WTC11 (cell line): Measurements from ENCODE around the gene AK9. TPM values are rescaled to one million over a fixed set of nuclear protein-coding genes. Genes with fewer than 3 reads are reported as not detected.

ENCODE experiments used
- ATF1 ChIP-seq: sonication (generic); formaldehyde crosslinking; IDR thresholded peaks from 2 replicates; pipeline ENCODE4 v1.8.1; 2023; ENCODE audit warnings: mild to moderate bottlenecking, moderate library complexity, missing genetic modification reagents
- CREM ChIP-seq: sonication (generic); formaldehyde crosslinking; IDR thresholded peaks from 2 replicates; pipeline ENCODE4 v1.8.1; 2022; ENCODE audit warnings: mild to moderate bottlenecking, missing genetic modification reagents, moderate library complexity
- ELF4 ChIP-seq: sonication (generic); formaldehyde crosslinking; IDR thresholded peaks from 2 replicates; pipeline ENCODE4 v1.8.1; 2022; ENCODE audit warnings: low read depth, mild to moderate bottlenecking, moderate library complexity, missing genetic modification reagents
- FOXK1 ChIP-seq: sonication (generic); formaldehyde crosslinking; IDR thresholded peaks from 2 replicates; pipeline ENCODE4 v1.8.0; 2022; ENCODE audit warnings: mild to moderate bottlenecking, moderate library complexity, missing genetic modification reagents
- NFE2L1 ChIP-seq: sonication (generic); formaldehyde crosslinking; IDR thresholded peaks from 2 replicates; pipeline ENCODE4 v1.8.1; 2023; ENCODE audit warnings: missing genetic modification reagents
- SMAD4 ChIP-seq: sonication (generic); formaldehyde crosslinking; IDR thresholded peaks from 2 replicates; pipeline ENCODE4 v1.8.0; 2022; ENCODE audit warnings: mild to moderate bottlenecking, missing genetic modification reagents
- TEAD1 ChIP-seq: sonication (generic); formaldehyde crosslinking; IDR thresholded peaks from 2 replicates; pipeline ENCODE4 v1.8.0; 2022; ENCODE audit warnings: mild to moderate bottlenecking, missing genetic modification reagents
- ZNF219 ChIP-seq: sonication (generic); formaldehyde crosslinking; IDR thresholded peaks from 2 replicates; pipeline ENCODE4 v1.8.0; 2023; ENCODE audit warnings: missing genetic modification reagents, mild to moderate bottlenecking, borderline replicate concordance
- ZNF232 ChIP-seq: sonication (generic); formaldehyde crosslinking; IDR thresholded peaks from 2 replicates; pipeline ENCODE4 v1.8.0; 2022; ENCODE audit warnings: mild to moderate bottlenecking, missing genetic modification reagents
- ZNF317 ChIP-seq: sonication (generic); formaldehyde crosslinking; IDR thresholded peaks from 2 replicates; pipeline ENCODE4 v1.8.1; 2023; ENCODE audit warnings: low read depth, mild to moderate bottlenecking, moderate library complexity, missing genetic modification reagents, borderline replicate concordance
- total RNA-seq: library from RNA; stranded (reverse); gene quantifications from 3 replicates; pipeline ENCODE4 v1.2.3, GENCODE V29; 2021
- TF ChIP-seq, protein P1 (sequence below): sonication (generic); formaldehyde crosslinking; IDR thresholded peaks from 2 replicates; pipeline ENCODE4 v1.8.1; 2022; ENCODE audit warnings: low read depth, missing genetic modification reagents, borderline replicate concordance
- TF ChIP-seq, protein P2 (sequence below): sonication (generic); formaldehyde crosslinking; IDR thresholded peaks from 2 replicates; pipeline ENCODE4 v1.8.1; 2022; ENCODE audit warnings: missing genetic modification reagents, borderline replicate concordance
- TF ChIP-seq, protein P3 (sequence below): sonication (generic); formaldehyde crosslinking; IDR thresholded peaks from 2 replicates; pipeline ENCODE4 v1.8.1; 2022; ENCODE audit warnings: mild to moderate bottlenecking, moderate library complexity, missing genetic modification reagents
- TF ChIP-seq, protein P4 (sequence below): sonication (generic); formaldehyde crosslinking; IDR thresholded peaks from 2 replicates; pipeline ENCODE4 v1.8.0; 2022; ENCODE audit warnings: mild to moderate bottlenecking, missing genetic modification reagents
- TF ChIP-seq, protein P5 (sequence below): fragments of 250-450 bp; sonication (Bioruptor Pico); IDR thresholded peaks from 2 replicates; pipeline ENCODE4 v2.1.2; 2022; ENCODE audit warnings: mild to moderate bottlenecking, moderate library complexity
- TF ChIP-seq, protein P6 (sequence below): sonication (generic); formaldehyde crosslinking; IDR thresholded peaks from 2 replicates; pipeline ENCODE4 v1.8.1; 2022; ENCODE audit warnings: mild to moderate bottlenecking, missing genetic modification reagents, moderate library complexity, borderline replicate concordance
- TF ChIP-seq, protein P7 (sequence below): fragments of 250-450 bp; sonication (Bioruptor Pico); IDR thresholded peaks from 2 replicates; pipeline ENCODE4 v1.9.0; 2021; ENCODE audit warnings: mild to moderate bottlenecking
- TF ChIP-seq, protein P8 (sequence below): sonication (generic); formaldehyde crosslinking; IDR thresholded peaks from 2 replicates; pipeline ENCODE4 v1.8.1; 2023; ENCODE audit warnings: mild to moderate bottlenecking, missing genetic modification reagents, borderline replicate concordance
- TF ChIP-seq, protein P9 (sequence below): fragments of 250-450 bp; sonication (Bioruptor Pico); IDR thresholded peaks from 2 replicates; pipeline ENCODE4 v1.9.0; 2021; ENCODE audit warnings: mild to moderate bottlenecking

The AK9 gene
- total RNA-seq, 1 experiment from 2014 or later = 3.7 TPM

DNA sequence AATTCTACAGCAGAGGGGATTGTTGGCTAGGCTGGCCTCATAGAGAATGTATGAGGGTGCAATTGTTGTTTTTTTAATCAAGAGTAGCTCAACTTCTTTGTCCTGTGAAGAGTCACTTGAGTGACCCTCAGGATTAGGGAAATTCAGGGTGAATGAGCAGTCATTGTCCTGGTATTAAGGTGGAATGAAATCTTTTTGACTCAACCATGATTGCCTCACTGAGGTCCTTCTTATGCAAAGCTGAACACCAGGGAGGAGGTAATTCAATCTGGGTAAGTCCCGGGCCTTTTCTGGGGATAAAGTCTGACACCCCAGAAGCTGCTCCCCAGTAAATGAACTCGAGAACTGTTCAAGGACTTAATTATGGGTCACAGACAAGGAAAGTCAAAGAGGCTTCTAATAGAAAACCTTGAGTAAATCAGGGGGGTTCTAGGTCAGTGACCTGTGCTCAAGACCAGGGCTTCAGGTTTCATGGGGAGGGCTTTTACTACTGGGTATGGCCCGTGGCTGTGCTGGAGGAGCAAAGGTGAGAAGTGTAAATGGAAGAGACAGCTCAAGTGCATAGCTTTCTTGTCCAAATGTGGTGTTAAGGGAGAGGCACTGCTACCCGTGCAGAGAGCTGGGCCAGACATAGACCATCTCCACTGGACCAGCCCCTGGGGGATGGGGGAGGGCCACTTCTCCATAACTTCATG, 182.7 kb downstream of the AK9 start (continued):
- TF ChIP-seq, protein P1, sequence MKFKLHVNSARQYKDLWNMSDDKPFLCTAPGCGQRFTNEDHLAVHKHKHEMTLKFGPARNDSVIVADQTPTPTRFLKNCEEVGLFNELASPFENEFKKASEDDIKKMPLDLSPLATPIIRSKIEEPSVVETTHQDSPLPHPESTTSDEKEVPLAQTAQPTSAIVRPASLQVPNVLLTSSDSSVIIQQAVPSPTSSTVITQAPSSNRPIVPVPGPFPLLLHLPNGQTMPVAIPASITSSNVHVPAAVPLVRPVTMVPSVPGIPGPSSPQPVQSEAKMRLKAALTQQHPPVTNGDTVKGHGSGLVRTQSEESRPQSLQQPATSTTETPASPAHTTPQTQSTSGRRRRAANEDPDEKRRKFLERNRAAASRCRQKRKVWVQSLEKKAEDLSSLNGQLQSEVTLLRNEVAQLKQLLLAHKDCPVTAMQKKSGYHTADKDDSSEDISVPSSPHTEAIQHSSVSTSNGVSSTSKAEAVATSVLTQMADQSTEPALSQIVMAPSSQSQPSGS (CRISPR knock-in tag) = no peak
- TF ChIP-seq ELF4 (CRISPR knock-in tag) (no peak), ATF1 (no peak), SMAD4 (CRISPR knock-in tag) (no peak), ZNF317 (CRISPR knock-in tag) (no peak), ZNF232 (CRISPR knock-in tag) (no peak), TEAD1 (CRISPR knock-in tag) (peak; percentile 45), CREM (CRISPR knock-in tag) (no peak), NFE2L1 (CRISPR knock-in tag) (no peak), ZNF219 (CRISPR knock-in tag) (no peak), FOXK1 (CRISPR knock-in tag) (no peak)
- TF ChIP-seq, protein P2, sequence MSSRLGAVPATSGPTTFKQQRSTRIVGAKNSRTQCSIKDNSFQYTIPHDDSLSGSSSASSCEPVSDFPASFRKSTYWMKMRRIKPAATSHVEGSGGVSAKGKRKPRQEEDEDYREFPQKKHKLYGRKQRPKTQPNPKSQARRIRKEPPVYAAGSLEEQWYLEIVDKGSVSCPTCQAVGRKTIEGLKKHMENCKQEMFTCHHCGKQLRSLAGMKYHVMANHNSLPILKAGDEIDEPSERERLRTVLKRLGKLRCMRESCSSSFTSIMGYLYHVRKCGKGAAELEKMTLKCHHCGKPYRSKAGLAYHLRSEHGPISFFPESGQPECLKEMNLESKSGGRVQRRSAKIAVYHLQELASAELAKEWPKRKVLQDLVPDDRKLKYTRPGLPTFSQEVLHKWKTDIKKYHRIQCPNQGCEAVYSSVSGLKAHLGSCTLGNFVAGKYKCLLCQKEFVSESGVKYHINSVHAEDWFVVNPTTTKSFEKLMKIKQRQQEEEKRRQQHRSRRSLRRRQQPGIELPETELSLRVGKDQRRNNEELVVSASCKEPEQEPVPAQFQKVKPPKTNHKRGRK (CRISPR knock-in tag) = no peak
- TF ChIP-seq, protein P3, sequence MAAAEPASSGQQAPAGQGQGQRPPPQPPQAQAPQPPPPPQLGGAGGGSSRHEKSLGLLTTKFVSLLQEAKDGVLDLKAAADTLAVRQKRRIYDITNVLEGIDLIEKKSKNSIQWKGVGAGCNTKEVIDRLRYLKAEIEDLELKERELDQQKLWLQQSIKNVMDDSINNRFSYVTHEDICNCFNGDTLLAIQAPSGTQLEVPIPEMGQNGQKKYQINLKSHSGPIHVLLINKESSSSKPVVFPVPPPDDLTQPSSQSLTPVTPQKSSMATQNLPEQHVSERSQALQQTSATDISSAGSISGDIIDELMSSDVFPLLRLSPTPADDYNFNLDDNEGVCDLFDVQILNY (CRISPR knock-in tag) = no peak
- TF ChIP-seq, protein P4, sequence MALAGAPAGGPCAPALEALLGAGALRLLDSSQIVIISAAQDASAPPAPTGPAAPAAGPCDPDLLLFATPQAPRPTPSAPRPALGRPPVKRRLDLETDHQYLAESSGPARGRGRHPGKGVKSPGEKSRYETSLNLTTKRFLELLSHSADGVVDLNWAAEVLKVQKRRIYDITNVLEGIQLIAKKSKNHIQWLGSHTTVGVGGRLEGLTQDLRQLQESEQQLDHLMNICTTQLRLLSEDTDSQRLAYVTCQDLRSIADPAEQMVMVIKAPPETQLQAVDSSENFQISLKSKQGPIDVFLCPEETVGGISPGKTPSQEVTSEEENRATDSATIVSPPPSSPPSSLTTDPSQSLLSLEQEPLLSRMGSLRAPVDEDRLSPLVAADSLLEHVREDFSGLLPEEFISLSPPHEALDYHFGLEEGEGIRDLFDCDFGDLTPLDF = no peak
- TF ChIP-seq, protein P5, sequence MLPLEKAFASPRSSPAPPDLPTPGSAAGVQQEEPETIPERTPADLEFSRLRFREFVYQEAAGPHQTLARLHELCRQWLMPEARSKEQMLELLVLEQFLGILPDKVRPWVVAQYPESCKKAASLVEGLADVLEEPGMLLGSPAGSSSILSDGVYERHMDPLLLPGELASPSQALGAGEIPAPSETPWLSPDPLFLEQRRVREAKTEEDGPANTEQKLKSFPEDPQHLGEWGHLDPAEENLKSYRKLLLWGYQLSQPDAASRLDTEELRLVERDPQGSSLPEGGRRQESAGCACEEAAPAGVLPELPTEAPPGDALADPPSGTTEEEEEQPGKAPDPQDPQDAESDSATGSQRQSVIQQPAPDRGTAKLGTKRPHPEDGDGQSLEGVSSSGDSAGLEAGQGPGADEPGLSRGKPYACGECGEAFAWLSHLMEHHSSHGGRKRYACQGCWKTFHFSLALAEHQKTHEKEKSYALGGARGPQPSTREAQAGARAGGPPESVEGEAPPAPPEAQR (CRISPR knock-in tag) = no peak
- TF ChIP-seq, protein P6, sequence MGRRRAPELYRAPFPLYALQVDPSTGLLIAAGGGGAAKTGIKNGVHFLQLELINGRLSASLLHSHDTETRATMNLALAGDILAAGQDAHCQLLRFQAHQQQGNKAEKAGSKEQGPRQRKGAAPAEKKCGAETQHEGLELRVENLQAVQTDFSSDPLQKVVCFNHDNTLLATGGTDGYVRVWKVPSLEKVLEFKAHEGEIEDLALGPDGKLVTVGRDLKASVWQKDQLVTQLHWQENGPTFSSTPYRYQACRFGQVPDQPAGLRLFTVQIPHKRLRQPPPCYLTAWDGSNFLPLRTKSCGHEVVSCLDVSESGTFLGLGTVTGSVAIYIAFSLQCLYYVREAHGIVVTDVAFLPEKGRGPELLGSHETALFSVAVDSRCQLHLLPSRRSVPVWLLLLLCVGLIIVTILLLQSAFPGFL (CRISPR knock-in tag) = no peak
- TF ChIP-seq, protein P7, sequence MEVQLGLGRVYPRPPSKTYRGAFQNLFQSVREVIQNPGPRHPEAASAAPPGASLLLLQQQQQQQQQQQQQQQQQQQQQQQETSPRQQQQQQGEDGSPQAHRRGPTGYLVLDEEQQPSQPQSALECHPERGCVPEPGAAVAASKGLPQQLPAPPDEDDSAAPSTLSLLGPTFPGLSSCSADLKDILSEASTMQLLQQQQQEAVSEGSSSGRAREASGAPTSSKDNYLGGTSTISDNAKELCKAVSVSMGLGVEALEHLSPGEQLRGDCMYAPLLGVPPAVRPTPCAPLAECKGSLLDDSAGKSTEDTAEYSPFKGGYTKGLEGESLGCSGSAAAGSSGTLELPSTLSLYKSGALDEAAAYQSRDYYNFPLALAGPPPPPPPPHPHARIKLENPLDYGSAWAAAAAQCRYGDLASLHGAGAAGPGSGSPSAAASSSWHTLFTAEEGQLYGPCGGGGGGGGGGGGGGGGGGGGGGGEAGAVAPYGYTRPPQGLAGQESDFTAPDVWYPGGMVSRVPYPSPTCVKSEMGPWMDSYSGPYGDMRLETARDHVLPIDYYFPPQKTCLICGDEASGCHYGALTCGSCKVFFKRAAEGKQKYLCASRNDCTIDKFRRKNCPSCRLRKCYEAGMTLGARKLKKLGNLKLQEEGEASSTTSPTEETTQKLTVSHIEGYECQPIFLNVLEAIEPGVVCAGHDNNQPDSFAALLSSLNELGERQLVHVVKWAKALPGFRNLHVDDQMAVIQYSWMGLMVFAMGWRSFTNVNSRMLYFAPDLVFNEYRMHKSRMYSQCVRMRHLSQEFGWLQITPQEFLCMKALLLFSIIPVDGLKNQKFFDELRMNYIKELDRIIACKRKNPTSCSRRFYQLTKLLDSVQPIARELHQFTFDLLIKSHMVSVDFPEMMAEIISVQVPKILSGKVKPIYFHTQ (CRISPR knock-in tag) = 0 out of 2 replicates have a peak, but pooled peaks have one; percentile 61
- TF ChIP-seq, protein P8, sequence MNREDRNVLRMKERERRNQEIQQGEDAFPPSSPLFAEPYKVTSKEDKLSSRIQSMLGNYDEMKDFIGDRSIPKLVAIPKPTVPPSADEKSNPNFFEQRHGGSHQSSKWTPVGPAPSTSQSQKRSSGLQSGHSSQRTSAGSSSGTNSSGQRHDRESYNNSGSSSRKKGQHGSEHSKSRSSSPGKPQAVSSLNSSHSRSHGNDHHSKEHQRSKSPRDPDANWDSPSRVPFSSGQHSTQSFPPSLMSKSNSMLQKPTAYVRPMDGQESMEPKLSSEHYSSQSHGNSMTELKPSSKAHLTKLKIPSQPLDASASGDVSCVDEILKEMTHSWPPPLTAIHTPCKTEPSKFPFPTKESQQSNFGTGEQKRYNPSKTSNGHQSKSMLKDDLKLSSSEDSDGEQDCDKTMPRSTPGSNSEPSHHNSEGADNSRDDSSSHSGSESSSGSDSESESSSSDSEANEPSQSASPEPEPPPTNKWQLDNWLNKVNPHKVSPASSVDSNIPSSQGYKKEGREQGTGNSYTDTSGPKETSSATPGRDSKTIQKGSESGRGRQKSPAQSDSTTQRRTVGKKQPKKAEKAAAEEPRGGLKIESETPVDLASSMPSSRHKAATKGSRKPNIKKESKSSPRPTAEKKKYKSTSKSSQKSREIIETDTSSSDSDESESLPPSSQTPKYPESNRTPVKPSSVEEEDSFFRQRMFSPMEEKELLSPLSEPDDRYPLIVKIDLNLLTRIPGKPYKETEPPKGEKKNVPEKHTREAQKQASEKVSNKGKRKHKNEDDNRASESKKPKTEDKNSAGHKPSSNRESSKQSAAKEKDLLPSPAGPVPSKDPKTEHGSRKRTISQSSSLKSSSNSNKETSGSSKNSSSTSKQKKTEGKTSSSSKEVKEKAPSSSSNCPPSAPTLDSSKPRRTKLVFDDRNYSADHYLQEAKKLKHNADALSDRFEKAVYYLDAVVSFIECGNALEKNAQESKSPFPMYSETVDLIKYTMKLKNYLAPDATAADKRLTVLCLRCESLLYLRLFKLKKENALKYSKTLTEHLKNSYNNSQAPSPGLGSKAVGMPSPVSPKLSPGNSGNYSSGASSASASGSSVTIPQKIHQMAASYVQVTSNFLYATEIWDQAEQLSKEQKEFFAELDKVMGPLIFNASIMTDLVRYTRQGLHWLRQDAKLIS (CRISPR knock-in tag) = no peak
- TF ChIP-seq, protein P9, sequence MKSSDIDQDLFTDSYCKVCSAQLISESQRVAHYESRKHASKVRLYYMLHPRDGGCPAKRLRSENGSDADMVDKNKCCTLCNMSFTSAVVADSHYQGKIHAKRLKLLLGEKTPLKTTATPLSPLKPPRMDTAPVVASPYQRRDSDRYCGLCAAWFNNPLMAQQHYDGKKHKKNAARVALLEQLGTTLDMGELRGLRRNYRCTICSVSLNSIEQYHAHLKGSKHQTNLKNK (CRISPR knock-in tag) = 0 out of 2 replicates have a peak, but pooled peaks have one; percentile 59
